ENCODE measurements around the gene UBE2E3.

- no peak for TF ChIP-seq CTCF (IDR thresholded peaks at IDR 0.05 in 4 of 5, conservative IDR thresholded peaks at IDR 0.05 in 1 of 5)
- no peak for TF ChIP-seq POLR2A (IDR thresholded peaks at IDR 0.05)
Observed at GRCh38 chr2:181054256-181054655, 73.9 kb downstream of the UBE2E3 start.

Data from gastrocnemius medialis (tissue), 4 donors.